HG03060 (cell line): ENCODE measurements around the gene FUBP1.
"Not testable (repeated sequence)": the region's sequence is repeated elsewhere in the genome, so short reads cannot be mapped to it uniquely, and the experiment has no call there.

ENCODE experiments used
- ATAC-seq: cut with Tn5 transposase; IDR thresholded peaks from one replicate; pipeline ENCODE4 v1.9.1; 2021; ENCODE audit warnings: low read depth, moderate number of reproducible peaks; ENCODE audit not compliant: unreplicated experiment

Gene FUBP1

DNA sequence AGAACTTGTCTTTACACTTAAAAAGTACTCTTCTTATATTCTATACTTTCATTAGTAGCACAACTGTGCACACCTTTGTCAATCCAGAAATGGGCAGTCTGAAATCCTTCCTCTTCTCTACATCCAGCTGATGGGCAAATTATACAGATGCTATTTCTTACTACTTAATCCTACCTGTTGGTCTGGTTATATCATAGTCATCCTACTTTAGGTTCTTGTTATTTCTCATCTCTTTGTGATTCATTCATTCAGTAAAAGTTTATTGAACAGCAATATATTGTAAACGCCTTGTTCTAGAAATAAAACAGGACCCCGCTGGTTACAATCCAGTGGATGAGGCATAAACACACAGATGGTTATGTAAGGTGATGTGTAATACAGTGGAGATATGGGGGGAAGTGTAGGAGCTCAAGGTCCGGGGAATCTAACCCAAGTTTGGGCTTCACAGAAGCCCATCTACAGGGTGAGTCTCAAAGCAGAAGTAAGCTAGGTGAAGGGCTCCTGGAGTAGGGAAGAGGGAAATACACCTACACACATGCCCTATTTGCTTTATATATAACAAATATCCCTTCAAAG, 11.8 kb upstream of the FUBP1 start:
- ATAC-seq, result no peak

DNA sequence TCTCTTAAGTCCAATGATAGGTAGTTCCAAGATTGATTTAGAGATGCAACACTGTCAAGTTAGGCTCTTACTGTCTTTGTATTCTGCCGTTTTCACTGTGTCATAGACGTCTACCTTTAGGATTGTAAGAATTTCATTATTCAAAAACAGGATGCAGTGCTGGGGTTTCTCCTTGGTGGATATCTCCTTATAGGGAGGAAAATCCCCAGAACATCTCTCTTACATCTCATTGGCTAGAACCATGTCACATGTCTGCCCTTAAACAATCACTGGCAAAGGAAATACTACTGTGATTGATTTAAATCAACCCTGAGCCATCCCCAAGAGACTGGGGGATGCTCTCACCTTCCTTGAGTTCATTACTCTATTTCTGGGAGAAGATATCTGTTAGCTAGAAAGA, 10.9 kb upstream of the FUBP1 start:
- ATAC-seq, result no peak

DNA sequence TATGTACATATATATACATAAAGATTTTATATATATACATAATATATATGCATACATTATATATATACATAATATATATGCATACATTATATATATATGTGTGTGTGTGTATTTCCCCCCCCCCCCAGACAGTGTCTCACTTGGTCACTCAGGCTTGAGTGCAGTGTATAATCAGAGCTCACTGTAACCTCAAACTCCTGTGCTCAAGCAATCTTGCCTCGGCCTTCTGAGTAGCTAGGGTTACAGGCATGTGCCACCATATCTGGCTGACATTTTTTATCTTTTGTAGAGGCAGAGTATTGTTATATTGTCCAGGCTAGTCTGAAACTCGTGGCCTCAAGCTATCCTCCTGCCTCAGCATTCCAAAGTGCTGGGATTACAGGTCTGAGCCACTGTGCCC, 9.0 kb upstream of the FUBP1 start:
- no peak for ATAC-seq

DNA sequence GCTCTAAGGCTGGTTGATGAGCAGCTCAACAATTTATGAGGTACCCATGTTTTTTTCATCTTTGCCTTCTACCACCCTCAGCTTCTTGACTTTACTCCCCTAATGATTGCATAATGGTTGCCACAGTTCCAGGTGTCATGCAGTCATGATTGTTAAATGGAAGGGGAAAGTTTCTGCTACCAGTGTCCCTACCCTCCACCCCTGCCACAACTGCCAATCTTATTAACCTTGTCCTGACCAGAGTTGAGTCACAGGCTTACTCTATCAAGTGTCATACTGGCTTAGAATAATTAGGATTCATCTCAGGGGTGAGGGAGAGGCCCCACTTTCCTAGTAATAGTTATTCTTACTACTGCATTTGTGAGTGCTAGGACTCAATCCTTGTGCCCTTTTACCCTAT, 7.9 kb upstream of the FUBP1 start:
- no peak for ATAC-seq

DNA sequence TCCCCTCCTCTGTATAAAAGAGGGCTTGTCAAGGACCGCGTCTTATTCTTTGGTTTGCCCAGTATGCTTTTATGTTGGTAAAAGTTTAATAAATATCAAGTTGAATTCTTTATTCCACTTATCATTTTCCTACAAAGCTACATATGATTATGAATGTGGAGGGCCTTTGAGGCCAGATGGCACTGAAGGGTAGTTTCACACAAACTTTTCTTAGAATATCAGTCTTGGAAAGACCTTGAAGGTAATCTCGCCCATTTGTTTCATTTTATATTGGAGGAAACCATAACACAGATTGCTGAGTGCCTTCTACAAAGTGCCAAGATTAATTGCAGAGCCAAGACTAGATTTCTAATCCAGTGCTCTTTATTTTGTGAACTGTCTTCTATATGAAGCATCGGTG, 5.8 kb upstream of the FUBP1 start:
- no peak for ATAC-seq

DNA sequence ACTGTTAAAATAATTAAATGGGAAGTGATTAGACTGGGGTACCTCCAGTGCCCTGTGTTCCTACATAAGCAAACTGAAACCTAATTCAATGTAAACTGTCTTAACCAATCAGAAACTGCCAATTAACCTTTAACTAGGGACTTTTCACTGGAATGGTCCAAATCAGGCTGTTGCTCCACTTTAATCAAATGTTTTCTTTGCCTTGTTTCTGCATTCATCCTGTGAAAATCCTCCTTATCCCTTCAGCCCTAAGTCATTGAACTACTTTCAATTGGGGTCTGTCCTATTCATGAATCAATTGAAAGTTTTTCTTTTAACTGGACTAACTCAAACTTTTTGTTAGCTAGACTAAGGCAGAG, 5.1 kb upstream of the FUBP1 start:
- no peak for ATAC-seq

DNA sequence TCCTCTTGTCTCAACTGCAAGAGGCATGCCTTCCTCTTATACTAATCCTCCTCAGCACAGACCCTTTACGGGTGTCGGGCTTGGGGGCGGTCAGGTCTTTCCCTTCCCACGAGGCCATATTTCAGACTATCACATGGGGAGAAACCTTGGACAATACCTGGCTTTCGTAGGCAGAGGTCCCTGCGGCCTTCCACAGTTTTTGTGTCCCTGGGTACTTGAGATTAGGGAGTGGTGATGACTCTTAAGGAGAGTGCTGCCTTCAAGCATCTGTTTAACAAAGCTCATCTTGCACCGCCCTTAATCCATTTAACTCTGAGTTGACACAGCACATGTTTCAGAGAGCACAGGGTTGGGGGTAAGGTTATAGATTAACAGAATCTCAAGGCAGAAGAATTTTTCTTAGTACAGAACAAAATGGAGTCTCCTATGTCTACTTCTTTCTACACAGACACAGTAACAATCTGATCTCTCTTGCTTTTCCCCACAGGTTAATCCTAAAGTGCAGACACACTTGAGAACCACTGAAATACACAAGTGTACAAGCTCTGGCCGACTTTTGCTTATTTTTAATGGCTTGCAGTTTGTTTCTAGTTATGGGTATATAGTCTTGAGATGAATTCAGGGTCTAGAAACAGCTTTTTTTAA, 4.6 kb upstream of the FUBP1 start:
- ATAC-seq, result not testable (repeated sequence)

DNA sequence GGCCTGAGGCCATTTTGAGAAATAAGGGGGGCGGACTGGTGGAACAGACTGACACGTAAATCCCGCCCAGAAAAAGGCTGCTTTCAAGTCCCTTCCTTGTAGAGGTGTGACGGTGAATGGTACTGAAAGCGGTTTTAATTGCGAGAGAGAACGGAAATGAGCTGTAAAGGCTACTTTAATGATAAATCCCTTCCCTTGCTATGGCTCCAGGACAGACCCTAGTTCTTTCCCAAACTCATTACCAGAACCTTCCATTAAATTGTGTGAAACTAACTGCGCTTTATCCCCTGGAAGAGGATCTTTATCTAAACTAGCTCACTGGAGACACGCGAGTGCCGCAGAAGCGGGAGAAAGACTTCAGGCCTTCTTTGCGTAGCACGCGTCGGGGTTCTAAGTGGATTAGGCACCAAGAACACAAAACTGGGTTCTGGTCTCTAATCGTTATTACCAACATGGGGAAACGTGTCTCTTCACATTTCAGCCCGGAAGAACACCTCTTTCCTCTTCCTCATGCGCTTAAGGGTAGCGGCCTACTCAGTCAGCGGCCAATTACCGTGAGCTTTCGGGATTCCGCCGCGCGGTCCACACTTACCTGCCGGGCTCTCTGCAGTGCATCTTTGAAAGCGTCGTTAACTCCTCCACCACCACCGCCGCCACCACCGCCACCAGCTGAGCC, 441 bp downstream of the FUBP1 start:
- ATAC-seq, result peak; percentile 54

DNA sequence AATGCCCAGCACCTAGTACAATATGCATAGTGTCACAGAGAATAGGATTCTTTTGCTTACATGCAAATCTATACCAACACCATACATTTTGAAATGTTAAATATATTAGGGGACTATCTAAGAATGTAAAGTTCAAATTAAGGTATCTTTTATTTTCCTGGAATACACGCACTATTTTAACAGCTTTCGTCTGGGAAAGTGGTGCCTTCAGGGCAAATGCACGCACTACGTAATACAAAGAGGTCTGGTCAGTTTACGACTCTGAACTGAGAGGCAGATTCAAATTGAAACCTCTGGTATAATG, 931 bp downstream of the FUBP1 start:
- ATAC-seq, result no peak

DNA sequence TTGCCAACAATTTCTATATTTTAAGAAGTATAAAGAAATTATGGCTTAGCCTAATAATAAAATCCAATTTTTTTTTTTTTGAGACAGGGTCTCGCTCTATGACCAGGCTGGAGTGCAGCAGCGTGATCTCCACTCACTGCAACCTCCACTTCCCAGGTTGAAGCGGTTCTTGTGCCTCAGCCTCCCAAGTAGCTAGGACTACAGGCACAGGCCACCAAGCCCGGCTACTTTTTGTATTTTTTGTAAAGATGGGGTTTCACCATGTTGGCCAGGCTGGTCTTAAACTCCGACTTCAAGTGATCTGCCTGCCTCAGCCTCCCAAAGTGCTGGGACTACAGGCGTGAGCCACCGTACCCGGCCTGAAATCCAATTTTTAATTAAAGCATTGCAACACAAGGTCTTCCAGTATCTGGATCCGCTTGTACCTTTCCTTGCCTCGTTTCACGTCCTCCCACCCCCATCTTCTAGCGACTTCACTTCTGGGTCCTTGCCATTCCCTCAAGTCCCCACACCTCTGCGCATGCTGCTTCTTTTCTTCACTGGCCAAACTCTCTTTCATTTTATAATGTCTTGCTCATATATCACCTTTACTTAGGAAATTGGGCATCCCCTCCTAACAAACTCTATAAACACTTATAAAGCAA, 2.3 kb downstream of the FUBP1 start:
- ATAC-seq, result no peak

DNA sequence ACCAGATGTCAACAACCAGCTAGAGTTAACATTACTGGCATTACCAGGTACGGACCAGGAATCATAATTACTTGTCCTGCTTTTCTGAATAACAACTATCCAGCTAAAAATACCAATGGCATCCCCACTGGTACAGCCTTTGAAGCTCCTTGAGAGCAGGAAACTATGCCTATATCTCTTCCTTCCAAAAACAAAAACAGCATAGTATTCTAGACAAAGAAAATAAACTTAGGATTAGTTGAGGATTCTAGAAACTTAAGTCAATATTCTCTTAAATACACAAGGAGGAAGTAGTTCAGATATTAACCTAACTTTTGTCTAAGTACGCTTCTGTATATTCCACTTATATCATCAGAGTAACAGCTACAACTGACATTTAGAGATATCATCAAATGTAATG, 3.0 kb downstream of the FUBP1 start:
- ATAC-seq, result no peak

DNA sequence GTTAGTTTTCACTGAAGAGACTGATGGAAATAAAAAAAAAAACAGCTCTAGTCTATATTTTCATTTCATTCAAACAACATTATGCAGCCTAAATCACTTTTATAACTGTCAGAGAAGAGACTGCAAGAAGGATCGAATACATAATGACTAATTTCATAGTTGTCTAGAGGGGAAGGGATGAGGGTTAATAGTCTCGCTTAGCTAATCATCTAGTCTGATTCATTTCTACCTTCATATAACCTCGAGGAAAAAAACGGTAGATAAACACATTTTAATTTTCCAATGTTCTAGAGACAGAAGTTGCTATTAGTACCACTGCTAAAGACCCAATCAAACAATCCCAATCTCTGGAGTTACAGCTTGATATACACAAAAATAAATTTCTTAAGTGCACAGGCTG, 3.5 kb downstream of the FUBP1 start:
- ATAC-seq, result no peak

DNA sequence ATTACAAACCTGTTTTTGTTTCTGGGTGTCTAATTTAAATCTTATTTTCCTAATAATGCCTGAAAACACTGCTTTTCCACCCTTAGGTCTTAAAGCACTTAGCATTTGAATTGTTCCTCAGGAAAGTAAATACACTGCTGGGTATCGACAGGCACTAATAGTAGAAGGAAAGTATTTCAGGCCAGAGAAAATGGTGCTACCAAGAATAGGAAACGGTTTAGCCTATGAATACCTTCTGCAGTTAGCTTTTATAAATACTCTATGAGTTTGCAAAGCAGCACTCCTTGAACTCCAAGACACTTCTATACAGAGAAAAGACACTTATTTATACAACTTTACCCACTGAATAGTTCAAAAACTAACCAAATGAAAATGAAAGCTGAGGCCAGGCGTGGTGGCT, 6.8 kb downstream of the FUBP1 start:
- no peak for ATAC-seq

DNA sequence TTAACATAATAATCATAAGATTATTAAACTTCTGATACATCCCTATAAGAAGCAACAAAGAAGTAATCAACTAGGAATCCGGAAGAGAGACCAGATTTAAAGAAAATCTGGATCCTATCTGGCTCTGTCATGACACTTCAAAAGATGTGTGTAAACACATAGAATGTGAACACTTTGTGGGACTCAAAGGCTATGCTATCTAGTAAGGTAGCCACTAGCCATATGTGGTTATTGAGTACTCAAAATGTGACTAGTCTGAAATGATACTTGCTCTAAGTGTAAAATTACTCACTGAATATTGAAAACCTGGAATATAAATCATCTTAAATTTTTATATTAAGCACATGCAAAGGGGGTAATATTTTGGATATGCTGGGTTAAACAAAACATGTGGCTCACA, 8.7 kb downstream of the FUBP1 start:
- ATAC-seq, result no peak

DNA sequence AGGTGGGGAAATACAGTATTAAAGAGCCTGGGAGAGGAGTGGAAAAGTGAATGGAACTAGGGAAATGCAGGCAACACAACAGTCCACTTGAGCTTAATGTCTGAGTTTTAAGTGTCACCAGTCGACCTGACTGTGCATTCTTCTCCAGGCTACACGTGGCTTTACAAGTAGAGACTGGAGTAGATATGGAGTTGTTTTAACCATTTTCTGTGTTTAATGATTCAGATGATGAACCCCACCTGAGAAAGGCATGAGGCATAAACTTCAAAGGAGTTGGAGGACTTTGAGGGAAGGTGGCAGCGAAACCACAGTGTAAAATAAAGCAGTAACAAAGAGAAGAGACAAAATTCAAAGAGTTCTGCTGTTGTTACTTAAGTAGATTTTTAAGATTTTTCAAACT, 12.6 kb downstream of the FUBP1 start:
- no peak for ATAC-seq

DNA sequence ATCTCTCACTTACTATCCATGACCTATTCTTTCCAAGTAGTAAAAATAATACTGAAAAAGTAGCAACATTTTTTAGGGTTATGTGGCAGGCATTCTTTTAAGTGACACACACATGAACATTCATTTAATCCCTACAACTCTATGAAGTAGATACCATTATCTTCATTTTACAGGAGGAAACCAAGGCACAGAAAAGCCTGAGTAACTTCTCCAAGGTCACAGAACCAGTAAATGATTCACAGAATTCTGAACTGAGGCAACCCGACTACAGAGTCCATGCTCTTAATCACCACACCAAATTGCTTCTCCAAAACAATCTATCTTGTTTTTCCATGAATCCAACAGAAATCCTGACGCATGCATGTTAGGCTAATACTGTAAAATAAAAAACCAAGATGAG, 17.5 kb downstream of the FUBP1 start:
- no peak for ATAC-seq

DNA sequence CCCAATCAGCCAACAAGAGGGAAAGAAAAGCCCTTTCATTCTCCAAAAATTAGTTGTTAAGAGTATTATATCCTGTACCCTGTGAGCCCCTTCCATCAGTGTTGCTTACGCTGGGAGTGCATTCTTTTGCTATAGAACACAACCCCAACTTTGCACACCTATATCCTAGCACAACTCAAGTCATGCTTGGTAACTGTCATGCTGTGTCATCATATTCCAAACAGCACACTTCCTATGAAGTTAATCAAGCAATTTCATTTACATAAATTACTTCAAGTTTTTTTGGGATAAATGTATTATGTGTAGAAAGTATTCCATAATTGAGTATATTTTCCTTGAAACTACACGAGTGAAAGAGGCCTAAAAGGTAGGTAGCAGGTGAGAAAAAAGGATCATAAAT, 20.0 kb downstream of the FUBP1 start:
- no peak for ATAC-seq

DNA sequence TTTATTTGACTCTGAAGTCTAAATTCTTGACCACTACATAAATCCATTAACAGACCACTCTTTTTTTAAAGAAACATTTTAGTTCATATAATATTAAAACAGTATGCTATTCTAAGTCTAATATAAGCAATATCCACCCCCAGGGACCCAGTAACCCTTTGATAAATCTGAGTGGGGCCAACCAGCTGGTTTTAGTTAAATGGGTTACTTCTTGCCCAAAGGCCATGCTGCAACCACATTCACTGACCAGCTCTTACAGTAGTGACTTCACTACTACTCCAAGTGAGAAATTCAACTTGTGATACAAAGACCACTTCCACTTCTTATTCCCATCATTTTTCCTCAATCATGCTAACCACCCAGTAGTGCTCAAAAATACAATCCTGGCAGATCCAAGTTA, 20.5 kb downstream of the FUBP1 start:
- no peak for ATAC-seq

DNA sequence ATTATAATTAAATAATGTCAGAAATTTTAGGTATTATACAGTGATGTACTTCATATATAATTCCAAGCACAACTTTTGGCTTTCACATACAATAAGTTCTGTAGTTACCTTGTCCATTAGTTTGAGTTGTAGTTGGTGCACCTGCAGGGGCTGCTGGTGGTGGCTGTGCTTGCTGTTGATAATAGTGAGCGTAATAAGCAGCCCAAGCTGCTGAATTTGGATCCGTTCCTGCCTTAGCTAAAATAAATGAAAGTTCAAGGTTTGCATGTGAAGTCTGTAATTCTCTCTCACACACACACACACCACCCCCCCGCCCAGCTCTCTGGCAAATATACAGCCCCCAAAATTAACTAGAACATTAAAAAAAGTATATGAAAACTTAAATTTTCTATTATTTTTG, 22.4 kb downstream of the FUBP1 start:
- ATAC-seq, result no peak

DNA sequence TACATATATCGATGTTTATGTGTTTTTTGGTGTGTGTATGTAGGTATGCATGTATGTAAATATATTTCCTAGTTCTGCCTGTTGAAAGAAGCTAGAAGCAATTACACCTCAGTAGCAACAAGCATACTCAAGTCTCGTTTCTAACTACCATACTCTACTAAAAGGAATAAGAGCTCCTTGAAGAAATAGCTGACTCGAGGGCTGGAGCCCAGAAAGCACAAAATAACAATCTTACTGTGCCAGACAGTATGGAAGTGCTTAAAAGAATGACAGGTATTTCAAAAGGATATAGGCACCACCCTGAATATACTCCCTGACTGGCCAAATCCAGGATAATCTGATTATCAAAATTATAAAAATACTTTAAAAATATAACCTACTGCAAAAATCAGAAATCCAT, 23.2 kb downstream of the FUBP1 start:
- ATAC-seq, result no peak

DNA sequence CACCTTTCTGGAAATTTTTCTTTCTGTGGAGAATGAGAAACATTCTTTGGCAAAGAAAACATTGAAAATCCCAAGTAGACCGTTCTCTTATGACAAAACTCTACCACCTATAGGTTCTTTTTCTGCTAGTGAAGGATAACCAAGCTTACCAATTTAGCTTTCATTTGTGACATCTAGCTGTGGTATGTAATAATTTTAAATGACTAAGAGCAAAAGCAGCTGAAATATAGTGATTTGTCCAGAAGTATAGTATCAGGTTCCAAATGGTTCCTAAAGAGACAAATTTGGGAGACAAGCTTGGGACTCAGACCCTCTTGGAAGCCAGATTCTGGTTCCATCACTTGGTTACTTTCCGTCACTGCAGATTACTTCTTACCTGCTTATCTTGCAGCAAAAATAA, 24.4 kb downstream of the FUBP1 start:
- ATAC-seq, result no peak

DNA sequence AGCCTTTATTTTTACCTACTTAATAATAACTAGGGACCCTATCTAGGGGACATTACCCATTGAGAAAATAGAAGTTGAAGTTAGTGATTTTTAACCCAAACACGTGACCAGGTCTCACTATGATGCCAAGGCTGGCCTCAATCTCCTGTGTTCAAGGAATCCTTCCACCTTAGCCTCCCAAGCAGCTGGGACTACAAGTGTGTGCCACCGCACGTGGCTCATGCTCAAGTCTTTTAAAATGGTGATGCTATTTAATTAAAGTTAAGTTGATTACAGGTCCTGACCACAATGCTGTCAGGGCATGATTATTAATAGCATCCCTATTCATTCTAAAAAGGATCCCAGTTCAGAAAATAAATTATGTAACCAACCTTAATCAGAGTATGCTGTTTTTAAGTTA, 25.0 kb downstream of the FUBP1 start:
- no peak for ATAC-seq
